ENCODE results near the gene PGAM2. TPM values are rescaled to one million over a fixed set of nuclear protein-coding genes. Genes with fewer than 3 reads are reported as not detected.

PGAM2 gene
- total and polyA plus RNA-seq, 8 donors: 0.92 to 5.8 (median 3.7) TPM; not detected in 4

DNA sequence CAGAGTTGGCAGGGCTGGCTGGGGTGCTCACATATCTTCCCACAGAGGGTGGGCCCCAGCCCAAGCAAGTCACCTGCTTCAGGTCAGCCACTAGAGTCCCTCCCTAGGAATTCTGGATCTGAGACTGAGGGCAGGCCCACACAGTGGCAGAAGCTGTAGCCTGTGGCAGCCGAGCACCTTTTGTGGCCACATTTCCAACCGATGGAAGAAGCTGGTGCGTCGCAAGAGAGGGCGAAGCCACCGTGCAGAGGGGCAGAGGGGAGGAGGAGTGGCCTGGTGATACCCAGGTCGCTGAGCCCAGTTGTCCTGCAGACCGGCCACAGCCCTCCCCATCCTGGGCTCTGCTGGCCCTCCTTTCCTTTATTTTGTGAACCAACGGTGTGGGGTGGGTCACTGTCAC, 11.7 kb upstream of the PGAM2 start:
- H3K36me3 ChIP-seq: peaks cover 59 to 84% (median 82%) of the 10 kb centered on the region in 4 donors
- WGBS, 5 donors: 79 to 91% (median 82%) methylated on average over 9 of the region's 9 CpGs
- H3K27me3 ChIP-seq: no peaks in the 10 kb centered on the region
- no peak for DNase-seq
- intact Hi-C loops (cut with DNase I; ENCODE audit: low total_unique reads): loop anchor here (10.0 kb wide), 2 partner anchors 48 to 118 kb away; partner anchors contain the start of gene POLD2
- H3K9me3 ChIP-seq: no peaks in the 10 kb centered on the region
- TF ChIP-seq, protein P1, sequence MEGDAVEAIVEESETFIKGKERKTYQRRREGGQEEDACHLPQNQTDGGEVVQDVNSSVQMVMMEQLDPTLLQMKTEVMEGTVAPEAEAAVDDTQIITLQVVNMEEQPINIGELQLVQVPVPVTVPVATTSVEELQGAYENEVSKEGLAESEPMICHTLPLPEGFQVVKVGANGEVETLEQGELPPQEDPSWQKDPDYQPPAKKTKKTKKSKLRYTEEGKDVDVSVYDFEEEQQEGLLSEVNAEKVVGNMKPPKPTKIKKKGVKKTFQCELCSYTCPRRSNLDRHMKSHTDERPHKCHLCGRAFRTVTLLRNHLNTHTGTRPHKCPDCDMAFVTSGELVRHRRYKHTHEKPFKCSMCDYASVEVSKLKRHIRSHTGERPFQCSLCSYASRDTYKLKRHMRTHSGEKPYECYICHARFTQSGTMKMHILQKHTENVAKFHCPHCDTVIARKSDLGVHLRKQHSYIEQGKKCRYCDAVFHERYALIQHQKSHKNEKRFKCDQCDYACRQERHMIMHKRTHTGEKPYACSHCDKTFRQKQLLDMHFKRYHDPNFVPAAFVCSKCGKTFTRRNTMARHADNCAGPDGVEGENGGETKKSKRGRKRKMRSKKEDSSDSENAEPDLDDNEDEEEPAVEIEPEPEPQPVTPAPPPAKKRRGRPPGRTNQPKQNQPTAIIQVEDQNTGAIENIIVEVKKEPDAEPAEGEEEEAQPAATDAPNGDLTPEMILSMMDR (IDR thresholded peaks at IDR 0.05): no peak
- TF ChIP-seq EP300 (IDR thresholded peaks at IDR 0.05) (no peak), POLR2AphosphoS5 (IDR thresholded peaks at IDR 0.05) (no peak), POLR2A (IDR thresholded peaks at IDR 0.05) (no peak)
- peak overlapping the region in 4 of 5 donors; percentile 35 to 87 (median 38) for H3K27ac ChIP-seq
- no peak overlapping the region for H3K4me3 ChIP-seq
- H3K4me1 ChIP-seq: peaks cover 32 to 94% (median 74%) of the 10 kb centered on the region in 4 donors

DNA sequence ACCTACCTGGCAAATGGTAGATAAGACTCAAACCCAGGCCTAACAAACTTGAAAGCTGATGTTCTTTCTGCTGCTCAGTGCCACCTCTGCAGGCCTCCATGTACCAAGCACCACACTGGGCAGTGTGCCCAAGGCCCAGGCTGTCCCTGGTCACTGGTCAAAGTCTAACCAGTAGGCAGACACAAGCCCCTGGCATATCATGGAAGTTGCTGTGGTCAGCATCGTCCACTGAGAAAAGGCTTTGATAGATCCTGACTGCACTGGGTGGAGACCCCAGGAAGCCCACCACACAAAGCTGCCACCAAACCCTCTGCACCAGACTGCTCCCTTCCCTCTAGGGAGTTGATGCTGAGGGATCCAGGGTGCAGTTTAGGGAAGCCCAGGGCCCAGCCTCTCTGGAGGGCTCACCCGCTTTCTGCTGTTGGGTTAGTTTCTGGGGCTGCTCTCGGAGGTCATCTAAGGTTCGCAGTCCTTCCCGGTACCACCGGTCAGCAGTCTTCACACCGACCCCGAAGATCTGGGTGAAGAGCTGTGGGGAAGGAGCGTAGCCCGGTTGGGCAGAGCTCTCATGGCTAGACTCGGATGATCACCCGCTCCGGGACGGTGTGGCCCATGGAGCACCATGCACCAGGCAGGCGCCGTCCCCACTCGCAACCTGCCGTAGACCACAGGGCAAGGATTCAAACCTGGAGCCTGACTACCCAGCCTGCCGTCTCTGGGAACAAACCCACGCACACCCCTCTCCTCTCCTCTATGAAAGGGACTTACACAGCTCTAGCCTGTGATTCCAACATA, 10.9 kb upstream of the PGAM2 start:
- Histone ChIP-seq H3K4me3 (no peak overlapping the region), H3K27me3 (no peaks in the 10 kb centered on the region), H3K9me3 (no peaks in the 10 kb centered on the region), H3K36me3 (peaks cover 59 to 84% (median 82%) of the 10 kb centered on the region in 4 donors), H3K27ac (peak overlapping the region; percentile 5 to 87 (median 40)), H3K4me1 (peaks cover 36 to 95% (median 75%) of the 10 kb centered on the region in 4 donors)
- DNase-seq: peak in 1 of 2 donors; percentile 84
- no peak for TF ChIP-seq POLR2A (IDR thresholded peaks at IDR 0.05)
- TF ChIP-seq, protein P1 (IDR thresholded peaks at IDR 0.05): no peak
- no peak for TF ChIP-seq POLR2AphosphoS5 (IDR thresholded peaks at IDR 0.05)
- no peak for TF ChIP-seq EP300 (IDR thresholded peaks at IDR 0.05)
- 89 to 95% (median 91%) methylated on average over 13 to 20 of the region's 20 CpGs for WGBS, 5 donors
- intact Hi-C loops (cut with DNase I; ENCODE audit: low total_unique reads): loop anchor here (10.0 kb wide), 2 partner anchors 49 to 119 kb away; partner anchors contain the start of gene POLD2

DNA sequence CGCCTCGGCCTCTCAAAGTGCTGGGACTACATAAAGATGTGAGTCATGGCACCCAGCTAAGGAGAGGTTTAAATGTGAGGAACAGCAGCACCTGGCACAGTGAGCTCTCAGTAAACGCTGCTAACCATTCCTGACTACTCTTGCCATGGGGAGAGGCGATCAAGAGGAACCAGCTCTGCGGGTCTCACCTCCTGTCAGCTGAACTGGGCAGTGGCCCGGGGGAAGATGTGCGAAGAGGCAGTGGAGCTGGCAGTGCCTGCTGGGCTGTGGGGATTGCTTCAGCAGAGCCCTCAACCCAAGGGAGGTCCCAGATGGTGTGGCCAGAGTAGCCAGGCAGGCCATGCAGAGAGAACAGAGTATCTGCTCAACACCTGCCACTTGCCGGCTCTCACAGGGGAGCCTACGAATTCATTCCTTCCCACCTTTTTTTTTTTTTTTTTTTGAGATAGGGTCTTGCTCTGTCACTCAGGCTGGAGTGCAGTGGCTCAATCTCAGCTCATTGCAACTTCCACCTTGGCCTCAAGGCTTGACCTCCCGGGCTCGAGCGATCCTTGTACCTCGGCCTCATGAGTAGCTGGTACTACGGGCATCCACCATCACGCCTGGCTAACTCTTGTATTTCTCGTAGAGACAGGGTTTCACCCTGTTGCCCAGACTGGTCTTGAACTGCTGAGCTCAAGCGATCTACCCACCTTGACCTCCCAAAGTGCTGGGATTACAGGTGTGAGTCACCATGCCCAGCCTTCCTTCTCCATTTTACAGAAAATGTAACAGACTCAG, 10.1 kb upstream of the PGAM2 start:
- TF ChIP-seq POLR2A (IDR thresholded peaks at IDR 0.05) (no peak), EP300 (IDR thresholded peaks at IDR 0.05) (no peak), POLR2AphosphoS5 (IDR thresholded peaks at IDR 0.05) (no peak)
- TF ChIP-seq, protein P1 (IDR thresholded peaks at IDR 0.05): no peak
- no peak for DNase-seq
- WGBS, 5 donors: 87 to 91% (median 90%) methylated on average over 17 of the region's 17 CpGs
- intact Hi-C loops (cut with DNase I; ENCODE audit: low total_unique reads): loop anchor here (10.0 kb wide), 2 partner anchors 49 to 119 kb away; partner anchors contain the start of gene POLD2
- no peaks in the 10 kb centered on the region for H3K27me3 ChIP-seq
- no peak overlapping the region for H3K4me3 ChIP-seq
- H3K27ac ChIP-seq: peak overlapping the region in 4 of 5 donors; percentile 35 to 87 (median 81)
- H3K4me1 ChIP-seq: peaks cover 31 to 89% (median 69%) of the 10 kb centered on the region in 4 donors
- no peaks in the 10 kb centered on the region for H3K9me3 ChIP-seq
- peaks cover 56 to 81% (median 79%) of the 10 kb centered on the region in 4 donors for H3K36me3 ChIP-seq

DNA sequence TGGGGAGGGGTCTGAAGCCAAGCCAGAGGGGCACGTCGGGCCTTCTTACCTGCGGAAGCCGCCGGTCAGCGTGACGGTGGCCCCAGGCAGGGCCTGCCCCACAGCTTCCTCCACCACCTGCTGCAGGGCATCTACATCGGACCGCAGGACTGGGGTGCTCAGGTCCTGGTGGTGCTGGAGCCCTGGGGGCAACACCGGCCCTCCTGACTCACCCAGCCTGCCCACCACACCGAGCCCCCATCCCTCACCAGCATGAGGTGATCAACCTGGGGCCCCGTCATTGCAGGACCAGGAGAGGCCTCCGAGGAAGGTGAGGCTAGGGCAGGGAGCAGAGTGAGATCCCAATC, 9.0 kb upstream of the PGAM2 start:
- H3K27me3 ChIP-seq: no peaks in the 10 kb centered on the region
- TF ChIP-seq POLR2A (IDR thresholded peaks at IDR 0.05): no peak
- no peaks in the 10 kb centered on the region for H3K9me3 ChIP-seq
- 76 to 94% (median 87%) methylated on average over 5 to 13 of the region's 13 CpGs for WGBS, 5 donors
- peaks cover 31 to 77% (median 59%) of the 10 kb centered on the region in 4 donors for H3K4me1 ChIP-seq
- H3K36me3 ChIP-seq: peaks cover 45 to 69% (median 68%) of the 10 kb centered on the region in 4 donors
- intact Hi-C loops (cut with DNase I; ENCODE audit: low total_unique reads): loop anchor here (10.0 kb wide), 2 partner anchors 50 to 120 kb away; partner anchors contain the start of gene POLD2
- H3K27ac ChIP-seq: peak overlapping the region; percentile 44 to 87 (median 78)
- no peak overlapping the region for H3K4me3 ChIP-seq
- no peak for DNase-seq
